Measurements from ENCODE around the gene TATDN2.

TATDN2 gene

GRCh38 chr3:10288575-10288960 is 40.3 kb downstream of the TATDN2 start:
- Histone ChIP-seq H3K27me3 (ENCODE audit: insufficient read depth, low read length) (no peaks in the 10 kb centered on the region), H3K79me1 (ENCODE audit: low read length) (no peaks in the 10 kb centered on the region), H3K36me3 (ENCODE audit: control insufficient read depth in 1 of 2, insufficient read depth in 2 of 2, low read length in 2 of 2) (peaks cover 16 to 23% of the 10 kb centered on the region in 2 experiments), H3K14ac (ENCODE audit: low read length) (no peak overlapping the region), H3K4me3 (ENCODE audit: low read depth, low read length) (no peak overlapping the region), H4K12ac (ENCODE audit: low read depth, low read length) (no peak overlapping the region), H3K9me3 (ENCODE audit: insufficient read depth, low read depth, low read length) (peaks cover 3% of the 10 kb centered on the region), H2BK12ac (ENCODE audit: low read length) (no peak overlapping the region), H4K91ac (ENCODE audit: low read depth, low read length) (no peak overlapping the region), H3K4ac (ENCODE audit: low read depth, low read length) (no peak overlapping the region), H3K79me2 (ENCODE audit: control insufficient read depth, insufficient read depth, low read length, poor library complexity) (no peaks in the 10 kb centered on the region), H2BK120ac (ENCODE audit: insufficient read depth, low read length, poor library complexity) (no peak overlapping the region), H2AFZ (ENCODE audit: insufficient read depth, low read length, poor library complexity) (no peak overlapping the region), H3K23ac (ENCODE audit: low read length) (no peak overlapping the region), H3K9ac (ENCODE audit: low read length) (no peak overlapping the region), H3K4me1 (ENCODE audit: control insufficient read depth in 1 of 2, insufficient read depth in 2 of 2, low read length in 2 of 2) (peaks cover 0 to 4% of the 10 kb centered on the region in 2 experiments), H3K27ac (ENCODE audit: low read depth, low read length) (no peak overlapping the region), H3K18ac (ENCODE audit: low read length) (no peak overlapping the region), H4K8ac (ENCODE audit: low read depth, low read length) (no peak overlapping the region), H2AK5ac (ENCODE audit: low read length) (no peak overlapping the region), H3K4me2 (ENCODE audit: low read length) (no peak overlapping the region), H2BK5ac (ENCODE audit: low read depth, low read length, poor library complexity) (no peak overlapping the region)
- DNase-seq: no peak
- WGBS (ENCODE audit: extremely low coverage, insufficient coverage, insufficient read length): no CpG with 5 or more reads among the region's 11 CpGs

- no peak overlapping the region for H3K27ac ChIP-seq (ENCODE audit: low read depth, low read length)
- no peak overlapping the region for H4K91ac ChIP-seq (ENCODE audit: low read depth, low read length)
- H3K36me3 ChIP-seq (ENCODE audit: control insufficient read depth in 1 of 2, insufficient read depth in 2 of 2, low read length in 2 of 2): peaks cover 13 to 20% of the 10 kb centered on the region in 2 experiments
- no peak overlapping the region for H2BK12ac ChIP-seq (ENCODE audit: low read length)
- H4K8ac ChIP-seq (ENCODE audit: low read depth, low read length): no peak overlapping the region
- no CpG with 5 or more reads among the region's 9 CpGs for WGBS (ENCODE audit: extremely low coverage, insufficient coverage, insufficient read length)
- no peak overlapping the region for H2AFZ ChIP-seq (ENCODE audit: insufficient read depth, low read length, poor library complexity)
- H2BK120ac ChIP-seq (ENCODE audit: insufficient read depth, low read length, poor library complexity): no peak overlapping the region
- H2BK5ac ChIP-seq (ENCODE audit: low read depth, low read length, poor library complexity): no peak overlapping the region
- no peak overlapping the region for H3K14ac ChIP-seq (ENCODE audit: low read length)
- no peak overlapping the region for H3K9ac ChIP-seq (ENCODE audit: low read length)
- no peak overlapping the region for H3K23ac ChIP-seq (ENCODE audit: low read length)
- no peak overlapping the region for H4K12ac ChIP-seq (ENCODE audit: low read depth, low read length)
- no peak overlapping the region for H3K4me2 ChIP-seq (ENCODE audit: low read length)
- DNase-seq: no peak
- H3K18ac ChIP-seq (ENCODE audit: low read length): no peak overlapping the region
- H3K4ac ChIP-seq (ENCODE audit: low read depth, low read length): no peak overlapping the region
- H3K4me3 ChIP-seq (ENCODE audit: low read depth, low read length): no peak overlapping the region
- peaks cover 0 to 4% of the 10 kb centered on the region in 2 experiments for H3K4me1 ChIP-seq (ENCODE audit: control insufficient read depth in 1 of 2, insufficient read depth in 2 of 2, low read length in 2 of 2)
- no peaks in the 10 kb centered on the region for H3K79me1 ChIP-seq (ENCODE audit: low read length)
- H3K27me3 ChIP-seq (ENCODE audit: insufficient read depth, low read length): no peaks in the 10 kb centered on the region
- no peak overlapping the region for H2AK5ac ChIP-seq (ENCODE audit: low read length)
- H3K9me3 ChIP-seq (ENCODE audit: insufficient read depth, low read depth, low read length): peaks cover 3% of the 10 kb centered on the region
- no peaks in the 10 kb centered on the region for H3K79me2 ChIP-seq (ENCODE audit: control insufficient read depth, insufficient read depth, low read length, poor library complexity)
Observed at GRCh38 chr3:10289077-10289476, 40.8 kb downstream of the TATDN2 start.

GRCh38 chr3:10289787-10290355 is 41.6 kb downstream of the TATDN2 start:
- DNase-seq: no peak
- no peak overlapping the region for H2BK120ac ChIP-seq (ENCODE audit: insufficient read depth, low read length, poor library complexity)

GRCh38 chr3:10290481-10291176 is 42.4 kb downstream of the TATDN2 start:
- Histone ChIP-seq H3K9ac (ENCODE audit: low read length) (no peak overlapping the region), H4K91ac (ENCODE audit: low read depth, low read length) (no peak overlapping the region), H3K9me3 (ENCODE audit: insufficient read depth, low read depth, low read length) (peaks cover 3% of the 10 kb centered on the region), H3K79me2 (ENCODE audit: control insufficient read depth, insufficient read depth, low read length, poor library complexity) (no peaks in the 10 kb centered on the region), H3K79me1 (ENCODE audit: low read length) (no peaks in the 10 kb centered on the region), H4K8ac (ENCODE audit: low read depth, low read length) (no peak overlapping the region), H3K27me3 (ENCODE audit: insufficient read depth, low read length) (no peaks in the 10 kb centered on the region), H2BK12ac (ENCODE audit: low read length) (no peak overlapping the region), H4K12ac (ENCODE audit: low read depth, low read length) (no peak overlapping the region), H3K27ac (ENCODE audit: low read depth, low read length) (no peak overlapping the region), H3K4me2 (ENCODE audit: low read length) (no peak overlapping the region), H3K4me3 (ENCODE audit: low read depth, low read length) (no peak overlapping the region), H2AK5ac (ENCODE audit: low read length) (no peak overlapping the region), H3K23ac (ENCODE audit: low read length) (no peak overlapping the region), H2AFZ (ENCODE audit: insufficient read depth, low read length, poor library complexity) (no peak overlapping the region), H3K4me1 (ENCODE audit: control insufficient read depth in 1 of 2, insufficient read depth in 2 of 2, low read length in 2 of 2) (peaks cover 0 to 4% of the 10 kb centered on the region in 2 experiments), H3K14ac (ENCODE audit: low read length) (no peak overlapping the region), H3K18ac (ENCODE audit: low read length) (no peak overlapping the region), H3K36me3 (ENCODE audit: control insufficient read depth in 1 of 2, insufficient read depth in 2 of 2, low read length in 2 of 2) (peaks cover 13 to 21% of the 10 kb centered on the region in 2 experiments), H3K4ac (ENCODE audit: low read depth, low read length) (no peak overlapping the region), H2BK120ac (ENCODE audit: insufficient read depth, low read length, poor library complexity) (no peak overlapping the region), H2BK5ac (ENCODE audit: low read depth, low read length, poor library complexity) (no peak overlapping the region)
- no CpG with 5 or more reads among the region's 18 CpGs for WGBS (ENCODE audit: extremely low coverage, insufficient coverage, insufficient read length)
- DNase-seq: no peak

More at GRCh38 chr3:10289787-10290355, 41.6 kb downstream of the TATDN2 start:
- Histone ChIP-seq H3K23ac (ENCODE audit: low read length) (no peak overlapping the region), H2BK5ac (ENCODE audit: low read depth, low read length, poor library complexity) (no peak overlapping the region), H3K27me3 (ENCODE audit: insufficient read depth, low read length) (no peaks in the 10 kb centered on the region), H3K36me3 (ENCODE audit: control insufficient read depth in 1 of 2, insufficient read depth in 2 of 2, low read length in 2 of 2) (peaks cover 13 to 22% of the 10 kb centered on the region in 2 experiments), H3K27ac (ENCODE audit: low read depth, low read length) (no peak overlapping the region), H3K18ac (ENCODE audit: low read length) (no peak overlapping the region), H2AK5ac (ENCODE audit: low read length) (no peak overlapping the region), H4K8ac (ENCODE audit: low read depth, low read length) (no peak overlapping the region), H3K4me3 (ENCODE audit: low read depth, low read length) (no peak overlapping the region), H3K4ac (ENCODE audit: low read depth, low read length) (no peak overlapping the region), H2AFZ (ENCODE audit: insufficient read depth, low read length, poor library complexity) (no peak overlapping the region), H4K12ac (ENCODE audit: low read depth, low read length) (no peak overlapping the region), H3K9ac (ENCODE audit: low read length) (no peak overlapping the region), H3K14ac (ENCODE audit: low read length) (no peak overlapping the region), H3K9me3 (ENCODE audit: insufficient read depth, low read depth, low read length) (peaks cover 3% of the 10 kb centered on the region), H4K91ac (ENCODE audit: low read depth, low read length) (no peak overlapping the region), H3K79me1 (ENCODE audit: low read length) (no peaks in the 10 kb centered on the region), H3K79me2 (ENCODE audit: control insufficient read depth, insufficient read depth, low read length, poor library complexity) (no peaks in the 10 kb centered on the region), H3K4me2 (ENCODE audit: low read length) (no peak overlapping the region), H3K4me1 (ENCODE audit: control insufficient read depth in 1 of 2, insufficient read depth in 2 of 2, low read length in 2 of 2) (peaks cover 0 to 4% of the 10 kb centered on the region in 2 experiments), H2BK12ac (ENCODE audit: low read length) (no peak overlapping the region)
- WGBS (ENCODE audit: extremely low coverage, insufficient coverage, insufficient read length): no CpG with 5 or more reads among the region's 9 CpGs
